Measurements from ENCODE around the gene FREM3.

- TF ChIP-seq CTCF (IDR thresholded peaks at IDR 0.05; ENCODE audit: borderline replicate concordance, extremely low read depth, low read length, poor library complexity, severe bottlenecking) = no peak
- no peak for TF ChIP-seq EZH2 (IDR thresholded peaks at IDR 0.05; ENCODE audit: borderline replicate concordance, low read depth, low read length, severe bottlenecking)
Measured at GRCh38 chr4:143597276-143597675, 103.2 kb downstream of the FREM3 start.

Data from DND-41 (cell line).